Body of pancreas (tissue), 2 donors: Measurements from ENCODE around the gene BAAT. TPM values are rescaled to one million over a fixed set of nuclear protein-coding genes. Genes with fewer than 3 reads are reported as not detected.

ENCODE experiments used
- small RNA-seq: library from RNA; depleted of rRNA; stranded (forward); fragments of <200 nt; gene quantifications from one replicate; pipeline ENCODE3, GENCODE V24; 2016
- total RNA-seq, 2 donors: library from RNA; depleted of rRNA; stranded (reverse); fragments of >200 nt; gene quantifications; one replicate each; pipeline ENCODE4 v1.1.0, GENCODE V29; 2016

The BAAT gene
- total RNA-seq, 2 donors from 2014 or later: 1.0 to 2.6 TPM

Small RNA genes lying within 50 kb of the gene (small RNA-seq; reads per million reads assigned to genes)
- gene RF00322: not detected

Other genes starting within 250 kb of the BAAT start
- gene MRPL50, start 13.6 kb upstream of the BAAT start, total RNA-seq: 1 to 10 TPM; 3.6 to 7.3 TPM
- gene ZNF189, start 13.8 kb upstream of the BAAT start, total RNA-seq: 10 to 100 TPM; 25.1 to 25.2 TPM
- 10 to 100 TPM; 23.4 to 86.6 TPM for gene ALDOB, start 50.8 kb upstream of the BAAT start, total RNA-seq
- 10 to 100 TPM; 17.5 to 21.3 TPM for gene RNF20, start 148.8 kb upstream of the BAAT start, total RNA-seq
- gene PPP3R2, start 210.0 kb upstream of the BAAT start, total RNA-seq: not detected